GM06990 (cell line): ENCODE data around the gene VGLL3.

Experiments
- DNase-seq: peaks from one replicate; pipeline ENCODE4 v3.0.0-alpha.2; 2011; ENCODE audit not compliant: insufficient read length; ENCODE audit errors: extremely low read depth
- H3K27me3 ChIP-seq: replicated peaks from 2 replicates; pipeline ENCODE4 v1.6.0; 2011; ENCODE audit warnings: low read length; ENCODE audit not compliant: control insufficient read depth, insufficient read depth
- H3K36me3 ChIP-seq: 2 replicates; pipeline ENCODE4 v1.5.1; 2011; ENCODE audit warnings: low read length; ENCODE audit not compliant: control insufficient read depth, insufficient read depth
- H3K4me3 ChIP-seq: replicated peaks from 2 replicates; pipeline ENCODE4 v1.5.1; 2011; ENCODE audit warnings: low read depth, mild to moderate bottlenecking, control low read depth, low read length
- CTCF ChIP-seq: IDR thresholded peaks from 2 replicates; pipeline ENCODE4 v1.5.1; 2011; ENCODE audit warnings: low read length, control low read depth, mild to moderate bottlenecking, inconsistent platforms; ENCODE audit not compliant: insufficient read depth, poor library complexity, severe bottlenecking

Gene VGLL3

GRCh38 chr3:87001473-87002098 is 10.6 kb upstream of the VGLL3 start:
- no peak for TF ChIP-seq CTCF
- DNase-seq: no peak
- H3K4me3 ChIP-seq: no peak overlapping the region
- H3K27me3 ChIP-seq: no peaks in the 10 kb centered on the region
- H3K36me3 ChIP-seq: no peaks in the 10 kb centered on the region

- Histone ChIP-seq H3K27me3 (no peaks in the 10 kb centered on the region), H3K36me3 (no peaks in the 10 kb centered on the region), H3K4me3 (no peak overlapping the region)
- no peak for TF ChIP-seq CTCF
- no peak for DNase-seq
Observed at GRCh38 chr3:87000940-87001339, 10.0 kb upstream of the VGLL3 start.

GRCh38 chr3:86998569-86998968 is 7.6 kb upstream of the VGLL3 start:
- Histone ChIP-seq H3K36me3 (no peaks in the 10 kb centered on the region), H3K27me3 (no peaks in the 10 kb centered on the region), H3K4me3 (no peak overlapping the region)
- DNase-seq: no peak
- no peak for TF ChIP-seq CTCF

GRCh38 chr3:86996261-86996955 is 5.5 kb upstream of the VGLL3 start:
- Histone ChIP-seq H3K36me3 (no peaks in the 10 kb centered on the region), H3K4me3 (no peak overlapping the region), H3K27me3 (no peaks in the 10 kb centered on the region)
- DNase-seq: no peak
- no peak for TF ChIP-seq CTCF

- TF ChIP-seq CTCF: no peak
- no peaks in the 10 kb centered on the region for H3K36me3 ChIP-seq
- DNase-seq: no peak
- H3K27me3 ChIP-seq: no peaks in the 10 kb centered on the region
- no peak overlapping the region for H3K4me3 ChIP-seq
Observed at GRCh38 chr3:86995537-86995936, 4.6 kb upstream of the VGLL3 start.
